HL-60 (cell line): ENCODE data around the gene VTN.

Source experiments
- DNase-seq, 2 experiments: peaks; one replicate each; pipeline ENCODE4 v3.0.0-alpha.2; 2010 to 2020; ENCODE audit warnings: low read depth in 1 of 2, low spot score in 1 of 2
- H3K27ac ChIP-seq: fragments of 250-450 bp; sonication (Bioruptor Pico); replicated peaks from 2 replicates; pipeline ENCODE4 v1.5.1; 2020; ENCODE audit warnings: mild to moderate bottlenecking, moderate library complexity
- H3K27me3 ChIP-seq: fragments of 250-450 bp; sonication (Bioruptor Pico); 2 replicates; pipeline ENCODE4 v1.5.1; 2021; ENCODE audit warnings: mild to moderate bottlenecking, moderate library complexity; ENCODE audit not compliant: insufficient read depth, poor library complexity, severe bottlenecking
- H3K4me3 ChIP-seq: replicated peaks from 2 replicates; pipeline ENCODE4 v1.5.1; 2011; ENCODE audit warnings: mild to moderate bottlenecking, control low read depth, low read length; ENCODE audit not compliant: insufficient read depth
- GABPA ChIP-seq: IDR thresholded peaks from 2 replicates; pipeline ENCODE4 v1.6.1; 2012; ENCODE audit warnings: low read depth
- POLR2AphosphoS5 ChIP-seq: IDR thresholded peaks from 2 replicates; pipeline ENCODE4 v1.6.1; 2012; ENCODE audit warnings: low read depth
- SPI1 ChIP-seq: IDR thresholded peaks from 2 replicates; pipeline ENCODE4 v1.6.1; 2012; ENCODE audit warnings: low read depth, mild to moderate bottlenecking, borderline replicate concordance
- TF ChIP-seq, protein P1 (sequence below): IDR thresholded peaks from one replicate; pipeline ENCODE4 v1.5.1; 2011; ENCODE audit warnings: low read length, control low read depth, inconsistent platforms; ENCODE audit not compliant: insufficient read depth
- TF ChIP-seq, protein P2 (sequence below): IDR thresholded peaks from 2 replicates; pipeline ENCODE4 v1.6.1; 2012; ENCODE audit warnings: low read depth; ENCODE audit not compliant: insufficient replicate concordance

The VTN gene

DNA sequence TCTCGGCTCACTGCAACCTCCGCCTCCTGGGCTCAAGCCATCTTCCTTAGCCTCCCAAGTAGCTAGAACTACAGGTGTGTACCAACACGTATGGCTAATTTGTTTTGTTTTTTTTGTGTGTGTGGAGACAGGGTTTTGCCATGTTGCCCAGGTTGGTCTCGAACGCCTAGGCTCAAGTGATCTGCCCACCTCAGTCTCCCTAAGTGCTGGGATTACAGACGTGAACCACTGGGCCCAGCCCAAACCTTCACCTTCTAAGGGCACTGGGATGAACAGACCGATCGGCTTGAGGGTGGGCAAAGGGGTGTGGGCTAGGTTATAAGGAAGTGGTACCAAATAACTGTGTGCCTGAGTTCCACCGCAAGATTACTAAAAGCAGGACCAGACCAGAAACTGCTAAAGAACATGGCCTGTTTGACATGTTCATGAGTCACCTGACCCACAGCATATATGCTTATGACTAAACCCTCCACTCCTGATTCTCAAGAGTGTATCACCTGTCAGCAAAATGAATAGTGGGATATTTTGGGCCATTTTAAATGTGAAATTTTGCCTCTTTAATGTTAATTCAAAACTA, 43.0 kb downstream of the VTN start:
- TF ChIP-seq POLR2AphosphoS5: no peak
- TF ChIP-seq, protein P1, sequence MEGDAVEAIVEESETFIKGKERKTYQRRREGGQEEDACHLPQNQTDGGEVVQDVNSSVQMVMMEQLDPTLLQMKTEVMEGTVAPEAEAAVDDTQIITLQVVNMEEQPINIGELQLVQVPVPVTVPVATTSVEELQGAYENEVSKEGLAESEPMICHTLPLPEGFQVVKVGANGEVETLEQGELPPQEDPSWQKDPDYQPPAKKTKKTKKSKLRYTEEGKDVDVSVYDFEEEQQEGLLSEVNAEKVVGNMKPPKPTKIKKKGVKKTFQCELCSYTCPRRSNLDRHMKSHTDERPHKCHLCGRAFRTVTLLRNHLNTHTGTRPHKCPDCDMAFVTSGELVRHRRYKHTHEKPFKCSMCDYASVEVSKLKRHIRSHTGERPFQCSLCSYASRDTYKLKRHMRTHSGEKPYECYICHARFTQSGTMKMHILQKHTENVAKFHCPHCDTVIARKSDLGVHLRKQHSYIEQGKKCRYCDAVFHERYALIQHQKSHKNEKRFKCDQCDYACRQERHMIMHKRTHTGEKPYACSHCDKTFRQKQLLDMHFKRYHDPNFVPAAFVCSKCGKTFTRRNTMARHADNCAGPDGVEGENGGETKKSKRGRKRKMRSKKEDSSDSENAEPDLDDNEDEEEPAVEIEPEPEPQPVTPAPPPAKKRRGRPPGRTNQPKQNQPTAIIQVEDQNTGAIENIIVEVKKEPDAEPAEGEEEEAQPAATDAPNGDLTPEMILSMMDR: no peak
- TF ChIP-seq GABPA: no peak
- TF ChIP-seq, protein P2, sequence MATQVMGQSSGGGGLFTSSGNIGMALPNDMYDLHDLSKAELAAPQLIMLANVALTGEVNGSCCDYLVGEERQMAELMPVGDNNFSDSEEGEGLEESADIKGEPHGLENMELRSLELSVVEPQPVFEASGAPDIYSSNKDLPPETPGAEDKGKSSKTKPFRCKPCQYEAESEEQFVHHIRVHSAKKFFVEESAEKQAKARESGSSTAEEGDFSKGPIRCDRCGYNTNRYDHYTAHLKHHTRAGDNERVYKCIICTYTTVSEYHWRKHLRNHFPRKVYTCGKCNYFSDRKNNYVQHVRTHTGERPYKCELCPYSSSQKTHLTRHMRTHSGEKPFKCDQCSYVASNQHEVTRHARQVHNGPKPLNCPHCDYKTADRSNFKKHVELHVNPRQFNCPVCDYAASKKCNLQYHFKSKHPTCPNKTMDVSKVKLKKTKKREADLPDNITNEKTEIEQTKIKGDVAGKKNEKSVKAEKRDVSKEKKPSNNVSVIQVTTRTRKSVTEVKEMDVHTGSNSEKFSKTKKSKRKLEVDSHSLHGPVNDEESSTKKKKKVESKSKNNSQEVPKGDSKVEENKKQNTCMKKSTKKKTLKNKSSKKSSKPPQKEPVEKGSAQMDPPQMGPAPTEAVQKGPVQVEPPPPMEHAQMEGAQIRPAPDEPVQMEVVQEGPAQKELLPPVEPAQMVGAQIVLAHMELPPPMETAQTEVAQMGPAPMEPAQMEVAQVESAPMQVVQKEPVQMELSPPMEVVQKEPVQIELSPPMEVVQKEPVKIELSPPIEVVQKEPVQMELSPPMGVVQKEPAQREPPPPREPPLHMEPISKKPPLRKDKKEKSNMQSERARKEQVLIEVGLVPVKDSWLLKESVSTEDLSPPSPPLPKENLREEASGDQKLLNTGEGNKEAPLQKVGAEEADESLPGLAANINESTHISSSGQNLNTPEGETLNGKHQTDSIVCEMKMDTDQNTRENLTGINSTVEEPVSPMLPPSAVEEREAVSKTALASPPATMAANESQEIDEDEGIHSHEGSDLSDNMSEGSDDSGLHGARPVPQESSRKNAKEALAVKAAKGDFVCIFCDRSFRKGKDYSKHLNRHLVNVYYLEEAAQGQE: no peak
- TF ChIP-seq SPI1: no peak

DNA sequence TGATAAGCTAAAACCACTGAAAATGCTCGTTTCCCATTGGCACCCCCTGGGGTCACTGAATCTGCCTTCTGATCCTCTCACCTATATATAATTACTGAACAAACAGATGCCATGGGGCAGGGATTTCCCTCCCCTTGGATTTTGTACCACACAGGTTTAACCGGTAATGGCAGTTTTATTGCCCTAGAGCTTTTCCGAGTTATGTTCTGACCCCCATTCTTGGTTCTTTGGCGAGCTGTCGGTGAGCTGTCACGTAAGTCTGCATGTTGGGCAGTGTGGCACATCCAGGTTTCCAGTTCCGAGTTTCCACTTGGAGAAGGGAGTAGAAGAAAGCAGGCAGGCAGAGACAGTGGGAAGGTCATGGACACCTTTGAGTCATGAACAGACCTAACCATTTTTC, 44.0 kb downstream of the VTN start:
- TF ChIP-seq, protein P2: no peak
- TF ChIP-seq GABPA (no peak), SPI1 (no peak), POLR2AphosphoS5 (no peak)
- TF ChIP-seq, protein P1: no peak
- H3K4me3 ChIP-seq: no peak overlapping the region
- H3K27ac ChIP-seq: no peak overlapping the region
- DNase-seq: no peak
- H3K27me3 ChIP-seq: no peaks in the 10 kb centered on the region

More for the DNA sequence above, 43.0 kb downstream of the VTN start:
- H3K27ac ChIP-seq: no peak overlapping the region
- no peak for DNase-seq
- H3K27me3 ChIP-seq: no peaks in the 10 kb centered on the region
- no peak overlapping the region for H3K4me3 ChIP-seq

DNA sequence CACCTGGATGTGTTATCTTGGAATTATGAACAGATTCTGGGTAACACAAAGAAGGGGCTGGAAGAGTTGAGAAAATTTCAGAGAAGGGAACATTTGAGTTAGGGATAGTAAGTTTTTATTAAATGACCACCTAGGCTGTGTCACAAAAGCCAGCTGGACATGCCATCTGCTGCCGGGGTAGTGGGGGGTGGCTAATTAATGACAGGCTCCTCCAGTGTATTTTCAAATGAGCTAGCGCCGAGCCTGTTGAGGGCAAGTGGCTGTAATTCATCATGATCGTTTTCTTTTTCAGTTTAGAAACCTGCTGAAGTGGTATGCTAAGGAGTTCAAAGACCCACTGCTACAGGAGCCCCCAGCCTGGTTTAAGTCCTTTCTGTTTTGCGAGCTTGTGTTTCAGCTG, 44.9 kb downstream of the VTN start:
- Histone ChIP-seq H3K27me3 (no peaks in the 10 kb centered on the region), H3K4me3 (no peak overlapping the region), H3K27ac (no peak overlapping the region)
- no peak for TF ChIP-seq POLR2AphosphoS5
- TF ChIP-seq, protein P1: no peak
- TF ChIP-seq GABPA: no peak
- TF ChIP-seq, protein P2: no peak
- no peak for TF ChIP-seq SPI1
- DNase-seq: no peak
